Astrocyte of the cerebellum (primary cell): ENCODE measurements around the gene AKNA.

ENCODE experiments used
- DNase-seq: peaks from one replicate; pipeline ENCODE4 v3.0.0-alpha.2; 2011; ENCODE audit warnings: low read depth
- H3K4me3 ChIP-seq: 2 replicates; pipeline ENCODE4 v1.5.1; 2011; ENCODE audit warnings: mild to moderate bottlenecking, low read depth, low read length, moderate library complexity
- in situ Hi-C: cut with HindIII; loops from 2 replicates; pipeline ENCODE4 v1.10.0; 2017; ENCODE audit warnings: low sequenced_read_pairs
- TF ChIP-seq, protein P1 (sequence below): IDR thresholded peaks from 2 replicates; pipeline ENCODE4 v1.5.1; 2012; ENCODE audit warnings: low read length, low read depth, moderate library complexity, mild to moderate bottlenecking; ENCODE audit errors: missing control alignments

AKNA gene

GRCh38 chr9:114310471-114311450, 77.0 kb downstream of the AKNA start:
- TF ChIP-seq, protein P1, sequence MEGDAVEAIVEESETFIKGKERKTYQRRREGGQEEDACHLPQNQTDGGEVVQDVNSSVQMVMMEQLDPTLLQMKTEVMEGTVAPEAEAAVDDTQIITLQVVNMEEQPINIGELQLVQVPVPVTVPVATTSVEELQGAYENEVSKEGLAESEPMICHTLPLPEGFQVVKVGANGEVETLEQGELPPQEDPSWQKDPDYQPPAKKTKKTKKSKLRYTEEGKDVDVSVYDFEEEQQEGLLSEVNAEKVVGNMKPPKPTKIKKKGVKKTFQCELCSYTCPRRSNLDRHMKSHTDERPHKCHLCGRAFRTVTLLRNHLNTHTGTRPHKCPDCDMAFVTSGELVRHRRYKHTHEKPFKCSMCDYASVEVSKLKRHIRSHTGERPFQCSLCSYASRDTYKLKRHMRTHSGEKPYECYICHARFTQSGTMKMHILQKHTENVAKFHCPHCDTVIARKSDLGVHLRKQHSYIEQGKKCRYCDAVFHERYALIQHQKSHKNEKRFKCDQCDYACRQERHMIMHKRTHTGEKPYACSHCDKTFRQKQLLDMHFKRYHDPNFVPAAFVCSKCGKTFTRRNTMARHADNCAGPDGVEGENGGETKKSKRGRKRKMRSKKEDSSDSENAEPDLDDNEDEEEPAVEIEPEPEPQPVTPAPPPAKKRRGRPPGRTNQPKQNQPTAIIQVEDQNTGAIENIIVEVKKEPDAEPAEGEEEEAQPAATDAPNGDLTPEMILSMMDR = no peak
- no peak overlapping the region for H3K4me3 ChIP-seq
- in situ Hi-C loops = no loop called here
- DNase-seq = no peak

DNA sequence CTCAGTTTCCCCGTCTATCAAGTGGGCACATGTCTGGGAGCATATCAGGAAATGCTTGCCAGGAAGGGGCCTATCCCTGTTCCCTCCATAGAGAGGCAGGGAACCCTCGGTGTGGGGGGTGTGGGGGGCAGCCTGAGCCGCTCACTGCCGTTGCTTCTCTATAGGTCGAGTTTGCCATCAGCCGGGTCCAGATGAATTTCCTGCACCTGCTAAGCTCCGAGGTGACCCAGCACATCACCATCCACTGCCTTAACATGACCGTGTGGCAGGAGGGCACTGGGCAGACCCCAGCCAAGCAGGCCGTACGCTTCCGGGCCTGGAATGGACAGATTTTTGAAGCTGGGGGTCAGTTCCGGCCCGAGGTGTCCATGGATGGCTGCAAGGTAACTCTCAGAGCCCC, 78.7 kb downstream of the AKNA start:
- in situ Hi-C loops = no loop called here
- no peak overlapping the region for H3K4me3 ChIP-seq
- TF ChIP-seq, protein P1 = no peak
- DNase-seq = no peak

- in situ Hi-C loops = no loop called here
- TF ChIP-seq, protein P1 = no peak
- no peak overlapping the region for H3K4me3 ChIP-seq
- no peak for DNase-seq
Measured at GRCh38 chr9:114308361-114308950, 79.3 kb downstream of the AKNA start.

DNA sequence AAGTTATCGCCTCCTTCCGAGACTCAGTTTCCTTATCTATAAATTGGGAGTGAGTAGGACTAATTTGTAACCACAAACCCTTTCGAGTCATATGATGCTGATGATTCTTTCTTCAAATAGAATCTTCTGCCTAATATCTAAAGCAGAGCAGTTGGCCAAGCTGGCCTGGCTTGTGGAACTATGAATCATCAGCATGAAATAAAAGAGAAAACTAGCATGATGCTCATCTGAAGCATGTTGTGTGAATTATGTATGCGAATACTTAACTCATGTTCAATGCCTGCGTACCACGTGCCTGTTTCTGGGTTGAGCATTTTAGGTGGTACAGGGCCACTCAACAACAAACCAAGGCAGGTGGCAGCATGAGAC, 79.9 kb downstream of the AKNA start:
- H3K4me3 ChIP-seq = no peak overlapping the region
- DNase-seq = no peak
- in situ Hi-C loops = no loop called here
- TF ChIP-seq, protein P1 = no peak

DNA sequence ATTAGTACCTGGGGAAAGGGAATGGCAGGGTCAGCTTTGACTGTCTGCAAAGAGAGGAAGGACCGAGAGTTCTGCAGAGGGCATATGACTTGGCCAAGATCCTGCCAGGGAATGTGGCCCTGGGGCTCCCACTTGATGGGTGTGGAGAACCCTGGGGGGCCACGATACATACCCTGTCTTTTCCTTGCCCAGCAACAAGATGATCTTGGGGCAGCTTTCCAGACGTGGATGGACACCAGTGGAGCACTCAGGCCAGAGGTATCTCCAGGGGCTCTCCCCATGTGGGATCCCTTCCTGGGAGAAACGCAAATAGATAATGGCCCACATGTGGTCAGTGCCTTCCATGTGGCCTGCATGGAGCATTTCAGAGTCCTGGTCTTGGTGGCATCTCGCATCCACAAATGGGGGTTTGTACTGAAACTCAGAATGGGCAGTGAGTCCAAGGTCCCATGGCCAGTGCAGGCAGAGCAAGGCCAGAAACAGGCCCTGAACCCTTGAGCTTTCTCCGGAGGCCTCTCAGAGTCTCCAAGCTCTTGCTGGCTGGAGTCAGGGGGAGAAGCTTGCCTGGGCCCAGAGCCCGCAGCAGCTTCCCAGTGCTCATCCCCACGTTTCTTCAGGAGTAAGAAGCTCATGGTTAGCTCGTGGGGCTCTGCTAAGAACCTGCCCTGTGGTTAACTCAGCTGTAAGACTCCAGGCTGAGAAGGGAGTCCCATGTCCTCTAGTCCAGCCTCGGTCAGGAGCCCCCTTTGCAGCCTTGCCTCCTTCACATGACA, 83.2 kb downstream of the AKNA start:
- in situ Hi-C loops = no loop called here
- TF ChIP-seq, protein P1 = no peak
- no peak for DNase-seq
- H3K4me3 ChIP-seq = no peak overlapping the region

GRCh38 chr9:114303977-114304376, 83.8 kb downstream of the AKNA start:
- no peak for DNase-seq
- TF ChIP-seq, protein P1 = no peak
- in situ Hi-C loops = no loop called here
- H3K4me3 ChIP-seq = no peak overlapping the region
